Renal cortical epithelial cell (primary cell): ENCODE results near the gene UBTF. TPM values are rescaled to one million over a fixed set of nuclear protein-coding genes. Genes with fewer than 3 reads are reported as not detected.
"Not testable (repeated sequence)": the region's sequence is repeated elsewhere in the genome, so short reads cannot be mapped to it uniquely, and the experiment has no call there.

ENCODE experiments used
- DNase-seq: peaks from one replicate; pipeline ENCODE4 v3.0.0-alpha.2; 2011; ENCODE audit warnings: low read depth
- total RNA-seq: library from RNA; depleted of rRNA; stranded (reverse); fragments of >200 nt; gene quantifications from 2 replicates; pipeline ENCODE4 v1.2.3, GENCODE V29; 2014

The UBTF gene
- total RNA-seq, 1 donor from 2014 or later: 57.8 TPM

DNA sequence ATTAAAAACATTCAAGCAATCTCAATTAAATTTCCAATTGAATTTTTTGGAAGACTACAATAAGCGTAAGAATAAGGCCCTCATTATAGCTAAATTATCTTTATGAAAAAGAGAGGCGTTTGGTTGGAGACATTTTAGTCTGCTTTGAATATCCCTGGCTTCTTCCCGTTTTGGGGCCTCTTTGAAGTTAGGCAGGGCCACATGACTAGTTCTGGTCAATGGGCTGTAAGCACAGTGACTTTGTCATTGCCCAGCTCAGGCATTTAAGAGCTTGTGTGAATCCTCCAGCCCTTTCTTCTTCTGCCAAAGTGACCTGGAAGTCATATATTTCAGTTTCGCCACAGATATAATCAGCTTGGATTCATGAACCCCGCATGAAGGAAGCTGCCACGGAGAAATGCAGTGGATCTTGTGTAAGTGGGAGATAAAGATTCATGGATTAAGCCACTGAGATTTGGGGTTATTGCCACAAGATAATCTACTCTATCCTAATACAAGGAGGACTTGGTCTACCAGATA lies 21.7 kb upstream of the UBTF start:
- no peak for DNase-seq

DNA sequence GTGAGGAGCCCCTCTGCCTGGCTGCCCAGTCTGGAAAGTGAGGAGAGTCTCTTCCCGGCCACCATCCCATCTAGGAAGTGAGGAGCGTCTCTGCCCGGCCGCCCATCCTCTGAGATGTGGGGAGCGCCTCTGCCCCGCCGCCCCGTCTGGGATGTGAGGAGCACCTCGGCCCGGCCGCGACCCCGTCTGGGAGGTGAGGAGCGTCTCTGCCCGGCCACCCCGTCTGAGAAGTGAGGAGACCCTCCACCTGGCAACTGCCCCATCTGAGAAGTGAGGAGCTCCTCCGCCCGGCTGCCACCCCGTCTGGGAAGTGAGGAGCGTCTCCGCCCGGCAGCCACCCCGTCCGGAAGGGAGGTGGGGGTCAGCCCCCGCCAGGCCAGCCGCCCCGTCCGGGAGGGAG lies 18.4 kb upstream of the UBTF start:
- not testable (repeated sequence) for DNase-seq

DNA sequence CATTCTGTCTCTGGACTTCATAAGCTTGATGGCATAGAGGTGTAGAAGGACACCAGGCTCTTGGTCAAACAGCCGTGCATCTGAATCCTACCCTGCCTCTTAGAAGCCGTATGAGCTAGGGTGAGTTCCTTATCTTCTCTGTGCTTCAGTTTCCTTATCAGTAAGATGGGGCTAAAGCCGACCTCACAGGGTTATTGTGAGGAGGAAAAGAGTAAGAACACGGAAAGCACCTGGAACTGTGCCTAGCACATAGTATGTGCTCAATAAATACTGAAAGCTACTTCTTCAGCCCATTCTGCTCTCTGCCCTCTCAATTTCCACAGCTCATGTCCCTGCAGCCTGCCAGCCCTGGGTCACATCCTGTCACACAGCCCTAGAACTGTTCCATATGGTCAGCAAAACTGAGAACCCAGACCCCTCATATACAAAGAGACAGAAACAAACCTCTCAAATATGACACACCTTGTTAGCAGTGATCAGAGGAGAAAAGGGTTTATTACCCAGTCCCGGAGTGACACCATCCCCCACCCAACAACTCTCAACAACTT lies 17.0 kb upstream of the UBTF start:
- no peak for DNase-seq

DNA sequence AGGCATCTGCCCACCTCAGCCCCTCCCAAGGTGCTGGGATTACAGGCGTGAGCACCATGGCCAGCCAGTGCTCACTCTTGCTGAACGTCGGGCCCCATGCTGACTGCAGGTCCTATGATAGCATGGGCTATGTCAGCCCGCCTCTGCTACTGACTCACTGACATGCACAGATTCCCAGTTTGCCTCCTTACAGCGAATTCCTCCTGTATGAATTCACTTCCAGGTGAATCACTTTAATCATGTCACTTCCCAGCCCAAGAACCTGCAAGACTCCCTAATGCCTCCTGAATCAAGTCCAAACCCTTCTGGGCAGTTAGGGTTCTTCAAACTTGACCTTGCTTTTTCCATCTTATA lies 16.1 kb upstream of the UBTF start:
- peak; percentile 96 for DNase-seq

DNA sequence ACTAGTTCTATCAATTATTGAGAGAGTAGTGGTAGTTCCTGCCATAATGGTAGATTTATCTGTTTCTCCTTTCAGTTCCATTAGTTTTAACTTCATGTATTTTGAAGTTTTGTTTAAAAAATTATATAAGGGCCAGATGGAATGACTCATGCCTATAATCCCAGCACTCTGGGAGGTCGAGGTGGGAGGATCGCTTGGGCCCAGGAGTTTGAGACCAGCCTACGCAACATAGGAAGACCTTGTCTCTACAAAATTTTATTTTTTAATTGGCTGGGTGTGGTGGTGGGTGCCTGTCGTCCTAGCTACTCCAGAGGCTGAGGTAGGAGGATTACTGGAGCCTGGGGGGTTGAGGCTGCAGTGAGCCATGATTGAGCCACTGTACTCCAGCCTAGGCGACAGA lies 14.1 kb upstream of the UBTF start:
- no peak for DNase-seq

DNA sequence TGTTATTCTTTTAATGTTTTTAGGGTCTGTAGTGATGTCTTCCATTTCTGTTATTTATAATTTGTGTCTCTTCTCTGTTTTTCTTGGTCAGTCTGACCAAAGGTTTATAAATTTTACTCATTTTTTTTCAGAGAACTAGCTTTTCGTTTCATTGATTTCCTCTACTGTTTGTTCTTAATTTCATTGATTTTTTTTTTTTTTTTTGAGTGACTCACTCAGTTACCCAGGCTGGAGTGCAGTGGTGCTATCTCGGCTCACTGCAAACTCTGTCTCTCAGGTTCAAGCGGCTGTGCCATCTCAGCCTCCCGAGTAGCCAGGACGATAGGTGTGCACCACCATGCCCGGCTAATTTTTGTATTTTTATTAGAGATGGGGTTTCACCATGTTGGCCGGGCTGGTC lies 12.6 kb upstream of the UBTF start:
- no peak for DNase-seq

DNA sequence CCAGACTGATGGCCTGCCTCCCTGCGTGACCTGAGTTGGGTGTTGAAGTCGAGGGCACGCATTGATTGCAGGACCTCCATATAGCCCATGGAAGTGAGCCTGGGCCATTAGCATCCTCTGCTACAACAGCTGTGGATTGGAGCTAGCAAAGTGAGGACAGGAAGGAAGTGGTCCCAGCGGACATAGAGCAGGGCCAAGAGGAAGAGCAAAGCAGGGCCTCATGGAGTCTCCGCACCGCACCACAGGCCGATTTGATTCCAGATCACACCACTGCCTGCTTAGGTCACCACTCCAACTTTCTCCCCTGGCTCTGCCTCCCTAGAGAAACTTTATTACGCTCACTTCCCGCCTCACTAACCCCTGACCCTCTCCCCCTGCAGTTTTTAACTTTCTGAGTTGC lies 10.7 kb upstream of the UBTF start:
- no peak for DNase-seq

DNA sequence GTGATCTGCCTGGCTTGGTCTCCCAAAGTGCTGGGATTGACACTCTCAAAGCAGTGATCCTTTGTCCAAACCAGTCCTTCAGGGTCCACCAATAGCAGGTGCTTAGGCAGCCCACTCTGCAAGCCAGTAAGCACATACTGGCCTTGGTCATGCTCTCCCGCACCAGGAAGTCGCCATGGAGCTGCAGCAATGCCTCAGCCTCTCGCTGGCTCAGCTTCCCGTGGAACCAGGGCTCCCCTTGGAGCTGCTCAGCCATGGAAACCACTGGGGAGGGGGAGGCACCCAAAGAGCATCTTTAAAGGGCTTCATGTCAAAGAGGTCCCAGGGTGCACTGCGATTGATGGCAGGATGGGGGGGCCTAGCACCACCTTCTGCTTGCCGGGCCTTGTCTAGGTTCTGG lies 9.6 kb upstream of the UBTF start:
- no peak for DNase-seq

DNA sequence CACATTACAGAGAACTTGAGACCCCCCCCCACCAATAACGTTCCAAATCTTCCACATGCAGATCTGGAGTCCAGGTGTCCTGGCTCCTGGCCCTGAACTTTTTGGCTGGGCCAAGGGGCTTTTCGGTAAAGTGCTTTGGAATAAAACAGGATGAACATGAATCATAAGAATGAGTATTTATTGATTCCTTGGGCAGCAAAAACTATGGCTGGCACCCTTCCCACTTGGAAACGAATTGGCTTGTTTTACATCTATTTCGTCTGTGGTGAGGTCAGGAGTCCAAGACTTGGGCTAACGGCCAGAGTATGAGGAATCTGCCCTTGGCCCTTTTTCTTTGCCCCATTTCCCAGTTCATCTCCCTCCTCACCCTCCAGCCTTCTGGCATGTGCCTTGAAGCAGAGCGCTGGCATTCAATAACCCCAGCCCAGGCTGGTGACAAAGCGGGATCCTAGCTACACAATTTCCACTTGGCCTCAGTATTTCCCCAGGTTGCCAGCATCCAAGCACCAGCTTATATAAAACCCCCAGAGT lies 4.1 kb upstream of the UBTF start:
- peak; percentile 77 for DNase-seq

DNA sequence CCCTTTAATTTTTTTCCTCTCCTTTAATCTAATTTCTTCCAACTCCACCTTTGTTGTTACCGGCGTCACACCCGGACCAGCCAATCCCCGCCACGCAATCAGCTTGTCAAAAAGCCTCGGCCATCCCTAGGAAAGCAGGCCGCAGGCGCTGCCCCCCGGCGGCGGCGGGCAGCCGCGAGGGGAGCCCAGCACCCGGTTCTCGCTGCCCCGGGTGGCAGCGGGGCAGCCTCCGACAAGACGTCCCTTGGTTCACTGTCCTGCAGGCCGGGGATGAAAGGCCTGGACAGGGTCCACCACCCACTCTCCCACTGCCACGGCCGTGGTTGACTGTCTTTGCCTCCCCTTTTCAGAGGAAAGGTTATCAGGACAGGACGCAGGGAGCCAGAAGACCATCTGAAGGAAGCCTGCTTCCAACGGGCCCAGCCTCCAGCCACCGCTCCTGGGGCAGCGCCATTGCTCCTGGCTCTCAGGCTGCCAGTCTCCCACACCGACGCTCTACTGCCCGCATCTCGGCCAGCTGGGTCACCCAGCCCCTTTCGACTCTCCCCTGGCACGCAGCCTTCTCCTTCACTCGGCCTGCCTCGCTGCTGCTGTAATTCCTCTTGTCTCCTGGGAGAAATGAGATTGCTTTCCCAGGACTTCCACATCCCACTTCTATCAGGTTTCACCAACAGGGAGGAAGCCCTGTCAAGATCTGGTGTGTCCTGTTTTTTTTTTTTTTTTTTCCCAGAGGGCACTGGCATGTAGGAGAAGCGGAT lies 2.8 kb upstream of the UBTF start:
- peak; percentile 53 for DNase-seq

DNA sequence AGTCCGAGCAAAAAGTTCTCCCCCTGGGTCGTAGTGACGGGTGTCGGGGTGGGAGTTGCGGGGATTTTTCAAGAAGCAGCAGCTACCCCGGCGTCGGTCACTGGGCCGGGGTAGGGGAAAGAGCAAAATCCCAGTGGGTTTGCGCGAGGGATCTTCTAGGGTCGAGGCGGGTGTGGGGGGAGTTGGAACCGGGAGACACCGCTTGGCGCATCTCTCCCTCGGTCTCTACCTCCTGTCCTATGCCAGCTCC lies 2.3 kb upstream of the UBTF start:
- no peak for DNase-seq

DNA sequence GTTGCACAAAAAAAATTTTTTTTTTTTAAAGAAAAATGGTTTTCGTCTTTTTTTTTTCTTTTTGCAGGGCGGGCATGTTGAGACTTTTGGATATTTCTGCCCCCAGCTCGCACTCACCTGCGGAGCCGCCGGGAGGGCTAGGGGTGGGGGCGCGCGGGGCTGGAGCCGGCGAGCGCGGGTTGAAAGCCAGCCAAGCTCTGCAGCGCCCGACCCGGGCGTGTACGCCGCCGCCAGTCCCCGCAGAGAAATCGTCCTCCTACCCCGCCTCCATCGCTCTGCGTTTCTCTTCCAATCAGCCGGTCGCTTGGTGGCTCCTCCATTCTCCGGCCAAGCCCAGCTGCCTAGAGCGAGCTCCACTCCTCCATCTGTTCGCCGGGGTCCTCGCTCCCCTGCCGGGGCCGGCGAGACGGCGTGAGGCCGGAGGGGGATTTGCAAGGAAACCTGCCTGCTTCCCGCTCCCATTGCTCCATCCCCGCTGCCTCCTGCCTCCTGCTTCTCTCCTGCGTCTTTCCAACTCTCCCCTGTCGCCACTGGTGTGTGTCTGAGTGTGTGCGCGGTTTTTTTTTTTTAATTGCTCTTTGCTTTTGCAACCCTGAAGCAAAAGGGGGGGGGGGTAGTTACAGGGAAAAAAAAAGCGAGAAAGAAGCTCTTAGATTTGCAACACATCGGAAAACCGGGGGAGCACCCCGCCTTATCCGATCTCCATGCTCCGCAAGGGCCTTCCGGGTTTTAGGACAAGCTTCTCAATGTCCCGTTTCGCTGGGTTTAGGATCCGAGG lies 1.8 kb upstream of the UBTF start:
- peak; percentile 58 for DNase-seq

DNA sequence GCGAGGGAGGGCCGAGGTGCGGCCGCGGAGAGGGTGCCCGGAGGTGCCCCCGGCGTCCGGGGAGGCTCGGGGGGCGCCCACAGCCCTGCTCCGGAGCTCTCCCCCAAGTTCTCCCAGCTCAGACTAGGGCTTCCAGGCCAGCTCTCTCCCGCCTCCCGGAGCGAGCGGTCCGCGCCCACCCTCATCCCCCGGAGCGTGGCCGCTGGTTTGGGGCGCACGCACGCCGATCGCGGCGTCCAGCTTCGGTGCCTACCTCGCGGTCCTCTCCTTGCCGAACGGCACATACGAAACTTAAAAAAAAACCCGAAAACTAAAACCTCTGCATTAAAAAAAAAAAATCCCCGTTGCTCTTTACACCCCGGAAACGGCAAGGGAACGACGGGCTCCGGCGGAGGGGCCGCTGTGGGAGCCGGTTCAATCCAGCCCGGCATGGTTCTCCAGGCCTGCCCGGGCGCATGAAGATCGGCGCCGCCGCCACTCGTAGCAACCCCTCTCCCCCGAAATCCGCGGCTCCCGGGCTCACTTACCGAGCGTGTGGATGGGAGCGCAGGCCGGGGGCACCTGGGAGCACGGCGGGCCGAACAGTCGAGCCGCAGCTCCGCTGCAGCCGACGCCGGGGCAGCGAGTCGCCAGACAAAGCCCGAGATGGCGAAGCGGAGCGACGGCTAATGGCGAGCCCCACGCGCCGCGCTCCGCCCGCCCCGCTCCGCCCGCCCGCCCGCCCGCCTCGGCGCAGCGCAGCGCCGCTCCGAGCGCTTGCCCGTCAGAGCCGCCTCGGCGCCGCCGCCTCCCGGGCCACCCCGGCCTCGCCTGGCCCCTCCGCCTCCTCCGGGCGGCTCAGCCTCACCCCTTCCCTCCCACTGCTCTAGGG lies 973 bp upstream of the UBTF start:
- DNase-seq: no peak

DNA sequence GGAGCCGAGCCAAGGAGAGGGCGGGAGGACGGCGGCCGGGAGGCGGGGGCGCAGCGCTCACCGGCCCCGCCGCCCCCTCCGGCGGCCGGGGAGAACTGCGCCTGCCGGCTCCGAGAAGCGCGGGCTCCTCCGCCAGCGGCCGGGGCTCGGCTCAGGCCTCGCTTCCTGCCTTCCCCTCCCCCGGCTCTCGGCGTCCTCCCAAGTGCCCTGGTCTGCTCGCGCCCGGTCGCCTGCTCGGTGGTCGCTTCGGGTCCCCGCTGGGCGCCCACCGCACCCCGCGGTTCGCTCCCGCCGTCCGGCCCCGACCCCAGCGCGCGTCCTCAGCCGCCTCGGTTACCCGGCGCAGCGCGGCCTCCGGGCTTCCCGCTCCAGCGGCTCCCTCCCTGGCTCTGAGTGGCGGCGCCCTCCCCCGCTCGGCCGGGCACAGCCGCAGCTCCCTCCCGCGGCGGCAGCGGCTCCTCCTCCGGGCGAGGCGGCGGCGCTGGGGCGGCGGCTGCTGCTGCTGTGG lies 313 bp downstream of the UBTF start:
- DNase-seq: no peak

DNA sequence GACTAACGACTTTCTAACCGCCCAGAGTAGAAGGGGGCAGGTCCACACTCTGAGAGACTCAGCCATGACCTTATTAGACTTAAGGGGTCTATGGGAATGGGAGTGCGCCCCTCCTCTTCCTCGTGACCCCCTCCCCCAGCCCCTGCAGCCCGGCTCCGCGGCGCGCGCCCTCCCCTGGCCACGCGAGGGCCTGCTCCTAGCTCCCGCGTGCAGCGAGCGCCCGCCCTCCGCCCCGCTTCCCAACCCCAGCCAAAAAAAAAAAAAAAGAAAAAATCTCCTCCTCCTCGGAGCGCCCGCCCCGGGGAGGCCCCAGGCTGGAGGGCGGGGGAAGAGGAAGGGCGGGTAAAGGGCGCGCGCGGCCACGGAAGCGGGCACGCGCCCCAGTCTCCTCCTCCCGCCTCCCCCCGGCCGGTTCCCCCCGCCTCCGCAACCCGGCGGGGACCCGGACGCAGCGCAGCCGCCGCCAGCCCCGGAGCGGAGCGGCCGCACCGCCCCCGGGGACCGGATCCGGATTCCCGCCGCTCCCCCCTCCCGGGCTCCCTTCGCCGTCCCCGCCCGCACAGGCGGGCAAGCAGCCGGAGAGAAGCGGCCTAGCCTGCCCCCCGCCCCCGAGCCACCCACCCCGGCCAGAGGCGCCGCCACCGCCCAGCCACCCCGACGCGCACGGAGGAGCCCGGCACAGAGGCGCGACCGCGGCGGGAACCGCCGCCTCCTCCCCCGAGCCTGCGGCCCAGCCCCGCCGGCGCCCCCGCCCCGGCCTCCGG lies 949 bp downstream of the UBTF start:
- no peak for DNase-seq

DNA sequence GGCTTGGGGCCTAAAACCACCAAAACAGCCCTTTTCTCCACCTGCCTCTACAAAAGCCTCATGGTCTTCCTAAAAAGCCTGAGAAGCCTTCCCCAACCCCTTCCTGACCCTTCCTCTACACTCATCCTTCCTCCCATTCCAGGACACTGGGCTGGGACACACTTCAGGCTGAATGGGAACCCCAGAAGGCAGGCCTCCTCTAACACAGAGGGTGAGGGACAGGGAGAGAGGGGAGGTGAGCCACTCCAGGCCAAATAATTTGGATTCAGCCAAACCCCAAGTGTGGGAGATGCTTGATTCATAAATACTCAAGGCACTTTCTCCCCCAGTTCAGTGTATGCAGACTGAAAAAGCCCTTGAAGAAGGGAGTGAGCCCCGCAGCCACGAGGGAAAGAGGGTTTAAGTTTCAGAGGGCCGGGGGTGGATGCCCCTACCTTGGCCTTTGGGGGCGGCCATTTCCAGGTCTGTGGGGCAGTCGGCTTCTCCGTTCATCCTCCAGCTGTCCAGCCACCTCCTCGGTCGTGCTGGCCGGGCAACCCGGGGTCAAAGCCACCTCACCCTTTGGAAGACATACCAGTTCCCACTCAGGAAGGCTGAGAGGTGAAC lies 1.6 kb downstream of the UBTF start:
- no peak for DNase-seq

DNA sequence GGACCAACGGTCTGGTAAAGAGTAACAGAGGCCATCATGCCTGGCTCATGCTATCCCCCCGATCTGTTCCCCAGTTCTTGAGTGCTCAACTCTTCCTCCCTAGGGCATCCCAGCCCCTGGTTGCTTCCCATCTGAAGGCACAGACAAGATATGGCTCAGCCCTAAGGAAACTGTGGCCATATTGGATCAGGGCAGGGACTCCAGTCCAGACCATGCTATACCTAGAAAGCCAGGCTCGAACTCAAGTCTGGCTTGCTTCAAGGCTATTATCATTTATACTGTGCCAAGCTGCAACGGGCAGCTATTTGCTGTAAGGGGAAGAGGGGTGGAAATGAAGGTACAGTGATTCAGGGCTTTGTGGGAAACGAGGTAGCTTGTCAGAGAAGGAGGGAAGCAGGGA lies 2.8 kb downstream of the UBTF start:
- no peak for DNase-seq

DNA sequence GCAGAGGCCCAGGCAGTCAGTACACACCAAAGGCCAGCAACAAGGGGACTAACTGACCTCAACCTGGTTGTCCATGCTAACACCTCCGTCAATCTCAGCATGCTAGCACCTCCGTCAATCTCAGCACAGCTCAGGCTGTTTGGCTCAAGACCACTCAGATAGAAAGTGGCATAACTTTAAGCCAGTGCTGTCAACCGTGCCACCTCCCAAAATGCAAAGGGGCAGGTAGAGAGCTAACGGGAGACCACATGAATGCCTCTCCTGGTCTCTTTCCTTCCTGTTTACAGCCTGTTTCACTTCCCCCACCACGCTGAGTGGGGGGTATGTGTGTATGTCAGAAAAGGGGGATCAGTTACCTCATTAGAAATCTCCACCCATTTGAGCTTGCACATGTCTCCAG lies 3.3 kb downstream of the UBTF start:
- no peak for DNase-seq

DNA sequence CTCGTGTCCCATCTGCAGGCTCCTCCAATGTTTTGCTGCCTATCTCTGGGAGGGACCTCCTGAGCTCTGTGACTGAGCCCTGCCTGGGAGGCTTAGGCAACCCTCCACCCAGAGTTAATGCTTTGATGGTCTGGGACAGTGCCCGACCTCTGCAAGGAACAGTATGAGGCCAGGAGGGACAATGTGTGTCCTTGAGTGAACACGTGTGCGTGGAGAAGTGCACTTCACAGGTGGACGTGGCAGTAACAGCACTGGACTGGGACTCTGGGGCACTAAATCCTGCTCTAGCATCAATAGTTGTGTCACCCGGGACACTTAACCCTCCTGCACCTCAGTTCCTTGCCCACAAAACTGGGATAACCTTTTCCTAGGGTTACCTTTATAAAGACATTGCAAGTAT lies 4.6 kb downstream of the UBTF start:
- DNase-seq: no peak

DNA sequence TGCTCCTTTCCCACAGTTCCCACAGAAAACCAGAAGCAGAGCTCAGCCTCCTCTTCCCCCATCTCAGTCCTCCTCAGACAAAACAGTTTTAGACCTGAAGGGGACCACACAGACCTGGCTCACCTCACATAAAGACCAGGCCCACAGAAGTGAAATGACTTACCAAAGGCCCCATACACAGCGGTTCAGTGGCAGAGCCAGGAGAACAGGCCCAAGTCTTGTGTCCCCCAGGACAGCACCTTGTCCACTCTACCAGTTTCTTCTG lies 5.3 kb downstream of the UBTF start:
- DNase-seq: no peak
